Cardiac muscle cell (in vitro differentiated cells and primary cell): Measurements from ENCODE around the gene LNX2. TPM values are rescaled to one million over a fixed set of nuclear protein-coding genes. Genes with fewer than 3 reads are reported as not detected.
"Not testable (repeated sequence)": the region's sequence is repeated elsewhere in the genome, so short reads cannot be mapped to it uniquely, and the experiment has no call there.

Experiments
- DNase-seq, 2 donors: peaks; one replicate each; pipeline versions ENCODE4 v3.0.0 to v3.0.0-alpha.2; 2010 to 2017; ENCODE audit warnings: low read depth in 1 of 2, low spot score in 1 of 2
- H3K27ac ChIP-seq: fragments of 200-600 bp; sonication (generic); 2 replicates; pipeline ENCODE4 v1.5.1; 2016
- H3K27me3 ChIP-seq: fragments of 200-600 bp; sonication (generic); 2 replicates; pipeline ENCODE4 v1.6.0; 2016; ENCODE audit warnings: control low read depth
- H3K36me3 ChIP-seq: fragments of 200-600 bp; sonication (generic); 2 replicates; pipeline ENCODE4 v1.5.1; 2016; ENCODE audit warnings: control low read depth
- H3K4me1 ChIP-seq: fragments of 200-600 bp; sonication (generic); 2 replicates; pipeline ENCODE4 v1.8.1; 2017; ENCODE audit warnings: low read depth, mild to moderate bottlenecking, mixed run types
- H3K4me3 ChIP-seq: fragments of 200-600 bp; sonication (generic); 2 replicates; pipeline ENCODE4 v1.5.1; 2016; ENCODE audit warnings: mild to moderate bottlenecking
- H3K9me3 ChIP-seq: fragments of 200-600 bp; sonication (generic); 2 replicates; pipeline ENCODE4 v1.5.1; 2017; ENCODE audit warnings: low read depth, mild to moderate bottlenecking, control low read depth
- CTCF ChIP-seq: IDR thresholded peaks from 2 replicates; pipeline ENCODE4 v1.5.1; 2012; ENCODE audit warnings: low read depth, mild to moderate bottlenecking, low read length
- polyA plus RNA-seq: library from polyadenylated mRNA; unstranded; fragments of >200 nt; fragmentation: Nextera tagmentation; extraction: Ambion mirVana; gene quantifications from 2 replicates; pipeline ENCODE4 v1.2.1, GENCODE V29; 2016
- total RNA-seq: library from RNA; depleted of rRNA; stranded (reverse); fragments of >200 nt; gene quantifications from 2 replicates; pipeline ENCODE4 v1.2.3, GENCODE V29; 2016

The LNX2 gene
- total and polyA plus RNA-seq, 2 experiments from 2014 or later: 7.1 to 11.6 TPM

GRCh38 chr13:27634231-27634630, 13.9 kb upstream of the LNX2 start:
- no peak overlapping the region for H3K27ac ChIP-seq
- H3K4me1 ChIP-seq: peaks cover 6% of the 10 kb centered on the region
- no peak for DNase-seq
- H3K4me3 ChIP-seq: no peak overlapping the region
- no peaks in the 10 kb centered on the region for H3K9me3 ChIP-seq
- H3K27me3 ChIP-seq: no peaks in the 10 kb centered on the region
- no peak for TF ChIP-seq CTCF
- H3K36me3 ChIP-seq: no peaks in the 10 kb centered on the region

- no peaks in the 10 kb centered on the region for H3K27me3 ChIP-seq
- H3K4me3 ChIP-seq: no peak overlapping the region
- H3K36me3 ChIP-seq: no peaks in the 10 kb centered on the region
- no peak for TF ChIP-seq CTCF
- DNase-seq: no peak
- no peaks in the 10 kb centered on the region for H3K9me3 ChIP-seq
- H3K27ac ChIP-seq: no peak overlapping the region
- peaks cover 4% of the 10 kb centered on the region for H3K4me1 ChIP-seq
Observed at GRCh38 chr13:27632648-27633047, 12.3 kb upstream of the LNX2 start.

- TF ChIP-seq CTCF: no peak
- H3K27ac ChIP-seq: no peak overlapping the region
- H3K4me3 ChIP-seq: no peak overlapping the region
- H3K36me3 ChIP-seq: no peaks in the 10 kb centered on the region
- H3K4me1 ChIP-seq: peaks cover 4% of the 10 kb centered on the region
- DNase-seq: no peak
- no peaks in the 10 kb centered on the region for H3K27me3 ChIP-seq
- H3K9me3 ChIP-seq: no peaks in the 10 kb centered on the region
Observed at GRCh38 chr13:27632214-27632613, 11.9 kb upstream of the LNX2 start.

DNA sequence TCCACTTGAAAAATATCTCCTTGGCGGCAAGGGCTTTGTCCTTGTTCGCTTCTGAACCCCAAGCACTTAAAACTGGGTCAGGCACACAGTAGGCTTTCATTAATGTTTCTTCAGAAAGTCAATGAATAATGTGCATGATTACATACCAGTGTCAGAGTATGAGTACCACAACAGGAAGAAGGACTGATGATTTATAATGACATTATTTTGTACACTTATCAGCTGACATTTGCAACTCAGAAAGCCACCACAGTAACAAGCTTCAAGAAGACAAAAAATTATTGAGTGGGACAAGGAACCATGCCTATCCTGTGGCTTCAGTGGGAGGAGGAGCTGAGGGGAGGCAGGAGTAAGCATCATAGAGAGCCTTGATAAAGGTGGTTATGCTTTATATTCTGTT, 11.3 kb upstream of the LNX2 start:
- no peak for DNase-seq
- H3K4me1 ChIP-seq: peaks cover 2% of the 10 kb centered on the region
- no peak overlapping the region for H3K27ac ChIP-seq
- TF ChIP-seq CTCF: no peak
- H3K36me3 ChIP-seq: no peaks in the 10 kb centered on the region
- H3K27me3 ChIP-seq: no peaks in the 10 kb centered on the region
- H3K9me3 ChIP-seq: no peaks in the 10 kb centered on the region
- H3K4me3 ChIP-seq: no peak overlapping the region

- TF ChIP-seq CTCF: no peak
- Histone ChIP-seq H3K36me3 (no peaks in the 10 kb centered on the region), H3K27me3 (no peaks in the 10 kb centered on the region), H3K9me3 (no peaks in the 10 kb centered on the region), H3K27ac (no peak overlapping the region), H3K4me1 (no peaks in the 10 kb centered on the region), H3K4me3 (no peak overlapping the region)
- DNase-seq: no peak
Observed at GRCh38 chr13:27631156-27631555, 10.8 kb upstream of the LNX2 start.

DNA sequence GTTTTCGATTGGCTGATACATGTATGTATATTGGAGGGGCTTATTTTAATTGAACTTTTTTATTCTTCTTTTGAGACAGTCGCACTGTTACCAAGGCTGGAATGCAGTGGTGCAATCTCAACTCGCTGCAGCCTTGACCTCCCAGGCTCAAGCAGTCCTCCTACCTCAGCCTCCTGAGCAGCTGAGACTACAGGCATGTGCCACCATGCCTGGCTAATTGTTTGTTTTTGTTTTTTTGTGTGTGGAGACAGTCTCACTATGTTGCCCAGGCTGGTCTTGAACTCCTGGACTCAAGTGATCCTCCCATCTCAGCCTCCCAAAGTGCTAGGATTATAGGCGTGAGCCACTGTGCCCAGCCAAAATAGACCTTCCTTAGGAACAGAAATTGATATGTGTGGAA, 8.4 kb upstream of the LNX2 start:
- not testable (repeated sequence) for H3K27me3 ChIP-seq, H3K36me3 ChIP-seq, H3K27ac ChIP-seq, H3K4me1 ChIP-seq, H3K9me3 ChIP-seq, H3K4me3 ChIP-seq, DNase-seq
